MCF 10A (cell line): Measurements from ENCODE around the gene ST6GALNAC2. TPM values are rescaled to one million over a fixed set of nuclear protein-coding genes. Genes with fewer than 3 reads are reported as not detected.

Experiments used
- BruUV-seq: library from RNA; stranded (reverse); fragments of 400-500 nt; replicated peaks from 2 replicates; lab custom pipeline; 2021; lab: Mats Ljungman, UMichigan
- CTCF ChIA-PET: fragments of 300-600 bp; sonication (Branson Sonifier 250); formaldehyde crosslinking; extraction: SDS; loops from one replicate; lab custom pipeline; 2021; ENCODE audit warnings: antibody characterized with exemption, inconsistent platforms; lab: Yijun Ruan, JAX
- POLR2A ChIA-PET: fragments of 300-600, 350-650 bp; sonication (Branson Sonifier 250); formaldehyde crosslinking; extraction: SDS; loops from one replicate; lab custom pipeline; 2020; ENCODE audit warnings: antibody characterized with exemption, inconsistent platforms; lab: Yijun Ruan, JAX
- DNase-seq: peaks from one replicate; pipeline ENCODE4 v3.0.0-alpha.2; 2018; ENCODE audit not compliant: unreplicated experiment
- H3K27ac Mint-ChIP-seq: one replicate; pipeline ENCODE4 v1.8.0; 2022; ENCODE audit warnings: mild to moderate bottlenecking, low read depth, mixed read lengths; ENCODE audit not compliant: unreplicated experiment
- H3K27me3 Mint-ChIP-seq: one replicate; pipeline ENCODE4 v1.8.0; 2022; ENCODE audit warnings: mixed read lengths; ENCODE audit not compliant: insufficient read depth, unreplicated experiment
- H3K36me3 Mint-ChIP-seq: one replicate; pipeline ENCODE4 v1.8.0; 2022; ENCODE audit warnings: mild to moderate bottlenecking, moderate library complexity, mixed read lengths; ENCODE audit not compliant: insufficient read depth, unreplicated experiment
- H3K4me1 Mint-ChIP-seq: one replicate; pipeline ENCODE4 v1.8.0; 2022; ENCODE audit warnings: mixed read lengths; ENCODE audit not compliant: insufficient read depth, unreplicated experiment
- H3K4me3 Mint-ChIP-seq: one replicate; pipeline ENCODE4 v1.8.0; 2022; ENCODE audit warnings: mild to moderate bottlenecking, moderate library complexity, mixed read lengths; ENCODE audit not compliant: unreplicated experiment
- H3K9me3 Mint-ChIP-seq: one replicate; pipeline ENCODE4 v1.8.0; 2022; ENCODE audit warnings: mixed read lengths; ENCODE audit not compliant: unreplicated experiment
- intact Hi-C: fragments of 100-400 bp; cut with micrococcal nuclease; formaldehyde crosslinking; loops from 2 replicates; pipeline ENCODE4 v1.14.1; 2022
- total RNA-seq: library from RNA; stranded (reverse); gene quantifications from 2 replicates; pipeline ENCODE4 v1.2.3, GENCODE V29; 2022
- TF ChIP-seq, protein P1 (sequence below): fragments of 200-600 bp; IDR thresholded peaks from one replicate; pipeline ENCODE4 v1.8.0; 2022; ENCODE audit warnings: antibody characterized with exemption, mild to moderate bottlenecking; ENCODE audit not compliant: unreplicated experiment

Gene ST6GALNAC2
- total RNA-seq, 1 experiment from 2014 or later = 7.7 TPM

DNA sequence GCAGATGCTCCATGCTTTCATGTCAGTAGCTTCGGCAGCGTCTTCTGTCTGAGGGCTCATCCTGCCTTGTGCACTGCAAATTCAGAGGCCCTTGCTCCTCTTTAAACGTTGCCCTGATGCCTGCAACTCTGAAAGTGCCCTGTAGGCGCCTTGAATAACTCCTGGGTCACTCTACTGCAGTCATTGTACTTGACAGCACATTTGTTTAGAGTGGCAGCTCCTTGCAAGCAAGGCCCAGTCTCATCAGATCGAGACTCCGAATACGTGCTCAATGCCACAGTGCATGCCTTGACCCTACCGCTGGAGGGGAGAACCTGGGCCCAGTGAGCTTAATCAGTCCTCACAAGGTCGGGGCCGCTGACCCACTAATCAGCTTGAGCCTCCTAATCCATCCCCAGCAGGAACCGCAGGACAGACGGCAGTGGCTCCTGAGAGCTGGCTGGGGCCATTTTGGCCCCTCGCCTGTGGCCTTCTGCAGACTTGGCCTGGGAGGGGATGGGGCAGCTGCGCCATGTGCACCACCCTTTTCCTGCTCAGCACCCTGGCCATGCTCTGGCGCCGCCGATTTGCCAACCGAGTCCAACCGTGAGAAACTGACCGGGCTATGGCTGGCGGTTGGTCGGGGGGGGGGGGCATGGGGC lies 45.9 kb downstream of the ST6GALNAC2 start, which contains the start of gene PRCD:
Gene PRCD, plus strand, starts transcription at position 414 of the 641 bp plus-strand sequence. Its CDS starts 98 bp downstream, at position 512.
- no peaks in the 10 kb centered on the region for H3K36me3 Mint-ChIP-seq

DNA sequence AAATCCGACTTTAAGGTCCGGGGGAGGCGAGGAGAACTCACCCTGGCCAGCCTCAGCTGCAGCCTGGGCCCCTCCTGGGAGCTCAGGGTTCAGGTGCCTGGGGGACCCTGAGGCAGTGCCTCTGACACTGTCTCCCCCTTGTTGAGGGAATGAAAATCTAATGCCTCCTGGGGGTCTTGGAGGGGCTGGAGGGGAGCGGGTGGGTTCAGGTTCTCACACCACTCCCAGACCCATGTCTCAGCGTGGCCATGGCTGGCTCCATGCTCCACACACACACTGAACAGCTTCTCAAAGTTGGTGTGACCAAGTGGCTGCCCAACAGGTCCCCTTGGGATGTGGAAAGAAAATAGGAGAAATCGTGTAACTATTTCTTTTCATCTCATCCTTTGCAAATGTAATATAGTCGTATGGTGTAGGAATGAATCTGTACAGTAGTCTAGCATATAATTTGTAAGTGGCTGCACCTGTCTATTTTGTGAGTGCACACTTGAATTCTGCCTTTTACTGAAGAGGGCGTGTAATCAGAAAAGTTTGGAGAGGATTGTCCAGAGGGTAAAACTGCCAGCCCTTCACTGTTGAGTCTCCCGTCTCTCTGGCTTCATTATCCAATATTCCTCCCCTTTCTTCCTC lies 46.6 kb downstream of the ST6GALNAC2 start:
- TF ChIP-seq, protein P1, sequence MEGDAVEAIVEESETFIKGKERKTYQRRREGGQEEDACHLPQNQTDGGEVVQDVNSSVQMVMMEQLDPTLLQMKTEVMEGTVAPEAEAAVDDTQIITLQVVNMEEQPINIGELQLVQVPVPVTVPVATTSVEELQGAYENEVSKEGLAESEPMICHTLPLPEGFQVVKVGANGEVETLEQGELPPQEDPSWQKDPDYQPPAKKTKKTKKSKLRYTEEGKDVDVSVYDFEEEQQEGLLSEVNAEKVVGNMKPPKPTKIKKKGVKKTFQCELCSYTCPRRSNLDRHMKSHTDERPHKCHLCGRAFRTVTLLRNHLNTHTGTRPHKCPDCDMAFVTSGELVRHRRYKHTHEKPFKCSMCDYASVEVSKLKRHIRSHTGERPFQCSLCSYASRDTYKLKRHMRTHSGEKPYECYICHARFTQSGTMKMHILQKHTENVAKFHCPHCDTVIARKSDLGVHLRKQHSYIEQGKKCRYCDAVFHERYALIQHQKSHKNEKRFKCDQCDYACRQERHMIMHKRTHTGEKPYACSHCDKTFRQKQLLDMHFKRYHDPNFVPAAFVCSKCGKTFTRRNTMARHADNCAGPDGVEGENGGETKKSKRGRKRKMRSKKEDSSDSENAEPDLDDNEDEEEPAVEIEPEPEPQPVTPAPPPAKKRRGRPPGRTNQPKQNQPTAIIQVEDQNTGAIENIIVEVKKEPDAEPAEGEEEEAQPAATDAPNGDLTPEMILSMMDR = no peak
- no peaks in the 10 kb centered on the region for H3K9me3 Mint-ChIP-seq
- H3K4me1 Mint-ChIP-seq = no peaks in the 10 kb centered on the region
- H3K4me3 Mint-ChIP-seq = no peak overlapping the region
- no peak overlapping the region for H3K27ac Mint-ChIP-seq
- ChIA-PET POLR2A (interaction anchor here (0.6 to 2.9 kb wide), 5 partner anchors 10 to 197 kb away, joined by 3 to 31 read pairs (median 4); no protein-coding TSS in a partner anchor), CTCF (no interaction called here)
- intact Hi-C loops = no loop called here
- no TSS peak for BruUV-seq
- no peaks in the 10 kb centered on the region for H3K36me3 Mint-ChIP-seq
- peaks cover 4% of the 10 kb centered on the region for H3K27me3 Mint-ChIP-seq
- DNase-seq = no peak

More for the DNA sequence above, 45.9 kb downstream of the ST6GALNAC2 start, which contains the start of gene PRCD:
- BruUV-seq = no TSS peak
- H3K4me3 Mint-ChIP-seq = peak within 1 kb of the TSS; percentile 69
- peaks cover 11% of the 10 kb centered on the region for H3K27me3 Mint-ChIP-seq
- no peaks in the 10 kb centered on the region for H3K4me1 Mint-ChIP-seq
- CTCF ChIA-PET = interaction anchor here (1.1 to 1.7 kb wide), 3 partner anchors 17 to 175 kb away, joined by 5 to 9 read pairs (median 5); no protein-coding TSS in a partner anchor
- DNase-seq = no peak
- TF ChIP-seq, protein P1 = no peak
- H3K27ac Mint-ChIP-seq = no peak within 1 kb of the TSS
- POLR2A ChIA-PET = interaction anchor here (0.6 to 2.9 kb wide), 7 partner anchors 10 to 196 kb away, joined by 3 to 31 read pairs (median 4); no protein-coding TSS in a partner anchor
- no peaks in the 10 kb centered on the region for H3K9me3 Mint-ChIP-seq
- intact Hi-C loops = no loop called here

DNA sequence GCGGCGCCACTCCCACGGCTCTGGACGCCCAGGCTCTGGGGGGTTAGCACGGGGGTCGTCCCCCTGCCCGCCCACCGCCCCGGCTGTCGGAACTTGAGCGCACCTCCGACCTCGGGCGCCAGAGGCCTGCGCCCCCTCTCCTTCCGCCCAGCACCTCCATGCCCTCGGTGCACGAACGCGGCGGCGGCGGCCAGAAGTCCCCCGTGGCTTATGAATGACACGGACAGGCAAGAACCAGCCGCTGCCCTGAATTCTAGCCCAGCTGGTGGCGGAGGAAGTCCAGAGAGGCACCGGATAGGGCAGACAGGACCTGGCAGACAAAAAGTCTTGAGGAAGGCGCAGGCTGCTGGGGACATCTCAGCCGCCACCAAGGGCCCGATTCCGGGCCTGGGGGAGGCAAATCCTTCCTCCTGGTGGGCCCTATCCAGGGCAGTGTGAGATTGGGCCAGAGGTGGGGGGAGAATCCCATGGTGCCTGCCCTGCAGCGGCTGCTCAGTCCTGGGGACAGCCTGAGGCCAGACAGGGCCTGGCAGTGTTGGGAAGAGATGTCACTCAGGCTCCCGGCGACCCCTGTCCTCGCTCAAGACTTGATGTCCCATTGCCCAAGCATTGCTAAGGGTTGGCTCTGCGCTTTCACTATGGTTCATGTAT lies 47.3 kb downstream of the ST6GALNAC2 start:
- no peaks in the 10 kb centered on the region for H3K36me3 Mint-ChIP-seq
- H3K9me3 Mint-ChIP-seq = no peaks in the 10 kb centered on the region
- TF ChIP-seq, protein P1 = no peak
- no peak for DNase-seq
- ChIA-PET POLR2A (interaction anchor here (0.6 to 1.0 kb wide), 4 partner anchors 11 to 319 kb away, joined by 3 to 5 read pairs (median 4); no protein-coding TSS in a partner anchor), CTCF (no interaction called here)
- intact Hi-C loops = no loop called here
- no peak overlapping the region for H3K4me3 Mint-ChIP-seq
- H3K4me1 Mint-ChIP-seq = no peaks in the 10 kb centered on the region
- no TSS peak for BruUV-seq
- H3K27ac Mint-ChIP-seq = no peak overlapping the region
- no peaks in the 10 kb centered on the region for H3K27me3 Mint-ChIP-seq
